Mammary epithelial cell (primary cell): ENCODE results near the gene SRRT.

ENCODE experiments used
- EZH2 ChIP-seq: IDR thresholded peaks from 2 replicates; pipeline ENCODE4 v1.6.1; 2012; ENCODE audit warnings: low read length, inconsistent platforms, borderline replicate concordance
- TF ChIP-seq, protein P1 (sequence below), 2 donors: IDR thresholded peaks in 1 of 2; conservative IDR thresholded peaks in 1 of 2; 2 replicates each; pipeline ENCODE4 v1.5.1; 2011 to 2012; ENCODE audit warnings: inconsistent platforms in 2 of 2, low read length in 2 of 2, mild to moderate bottlenecking in 2 of 2, control low read depth in 1 of 2, low read depth in 1 of 2; ENCODE audit not compliant: insufficient read depth in 1 of 2; ENCODE audit errors: extremely low read depth in 1 of 2

DNA sequence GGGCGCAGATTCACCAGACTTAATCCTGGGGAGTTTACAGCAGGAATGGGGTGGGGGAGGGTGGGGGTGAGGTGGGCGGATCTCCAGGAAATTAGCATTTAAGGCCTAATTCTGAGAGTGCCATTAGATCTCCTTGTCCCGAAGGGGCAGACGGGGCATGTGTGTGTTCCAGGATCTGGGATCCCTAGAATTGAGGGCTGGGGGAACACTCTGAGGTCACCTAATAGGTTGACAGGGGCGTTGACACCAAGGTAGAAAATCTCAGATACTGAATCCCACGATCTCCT is 38.1 kb upstream of the SRRT start:
- TF ChIP-seq, protein P1, sequence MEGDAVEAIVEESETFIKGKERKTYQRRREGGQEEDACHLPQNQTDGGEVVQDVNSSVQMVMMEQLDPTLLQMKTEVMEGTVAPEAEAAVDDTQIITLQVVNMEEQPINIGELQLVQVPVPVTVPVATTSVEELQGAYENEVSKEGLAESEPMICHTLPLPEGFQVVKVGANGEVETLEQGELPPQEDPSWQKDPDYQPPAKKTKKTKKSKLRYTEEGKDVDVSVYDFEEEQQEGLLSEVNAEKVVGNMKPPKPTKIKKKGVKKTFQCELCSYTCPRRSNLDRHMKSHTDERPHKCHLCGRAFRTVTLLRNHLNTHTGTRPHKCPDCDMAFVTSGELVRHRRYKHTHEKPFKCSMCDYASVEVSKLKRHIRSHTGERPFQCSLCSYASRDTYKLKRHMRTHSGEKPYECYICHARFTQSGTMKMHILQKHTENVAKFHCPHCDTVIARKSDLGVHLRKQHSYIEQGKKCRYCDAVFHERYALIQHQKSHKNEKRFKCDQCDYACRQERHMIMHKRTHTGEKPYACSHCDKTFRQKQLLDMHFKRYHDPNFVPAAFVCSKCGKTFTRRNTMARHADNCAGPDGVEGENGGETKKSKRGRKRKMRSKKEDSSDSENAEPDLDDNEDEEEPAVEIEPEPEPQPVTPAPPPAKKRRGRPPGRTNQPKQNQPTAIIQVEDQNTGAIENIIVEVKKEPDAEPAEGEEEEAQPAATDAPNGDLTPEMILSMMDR (conservative IDR thresholded peaks at IDR 0.05 in 1 of 2, IDR thresholded peaks at IDR 0.05 in 1 of 2; ENCODE audit: extremely low read depth in 1 of 2, insufficient read depth in 1 of 2, low read depth in 1 of 2, low read length in 2 of 2) = no peak
- no peak for TF ChIP-seq EZH2
